Effector CD8-positive, alpha-beta T cell (primary cell): ENCODE measurements around the gene AGER.

Experiments
- DNase-seq: peaks from one replicate; lab custom pipeline; 2025; lab: John Stamatoyannopoulos, UW

The AGER gene

DNA sequence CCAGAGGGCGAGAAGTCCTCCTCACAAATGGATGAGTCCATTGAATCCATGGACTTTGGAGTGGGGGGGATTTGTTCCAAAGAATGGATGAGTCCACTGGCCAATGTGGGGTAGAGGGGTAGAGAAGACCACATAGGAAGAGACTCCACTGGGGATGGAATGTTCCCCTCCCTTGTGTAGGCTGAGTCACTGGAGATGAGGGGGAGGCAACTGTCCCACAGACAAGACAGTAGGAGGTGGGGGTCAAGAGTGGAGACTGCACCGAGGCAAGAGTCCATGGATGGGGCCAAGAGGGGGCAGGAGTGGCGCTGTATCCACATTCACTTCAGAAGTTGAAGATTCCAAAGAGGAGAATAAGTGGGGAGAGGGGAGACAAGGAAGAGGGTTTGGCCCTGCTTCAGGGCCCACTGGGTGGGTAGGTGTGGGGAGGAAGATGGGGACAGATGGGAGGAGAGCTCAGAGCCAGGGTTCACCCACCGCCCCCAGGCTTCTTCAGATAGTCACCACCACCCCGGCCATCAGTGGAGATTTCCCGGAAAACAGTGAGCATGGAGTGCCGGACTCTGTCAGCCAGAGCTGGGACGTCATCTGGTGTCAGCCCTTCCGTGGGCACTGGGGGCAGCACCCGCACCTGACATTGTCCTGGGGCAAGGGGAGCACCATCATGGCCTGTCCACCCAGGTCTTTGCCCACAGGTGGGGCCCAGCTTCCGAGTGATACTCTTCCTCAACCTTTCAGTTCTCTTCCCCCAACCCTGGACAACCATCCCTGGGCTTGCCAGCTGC, 15.1 kb downstream of the AGER start:
- no peak for DNase-seq

DNA sequence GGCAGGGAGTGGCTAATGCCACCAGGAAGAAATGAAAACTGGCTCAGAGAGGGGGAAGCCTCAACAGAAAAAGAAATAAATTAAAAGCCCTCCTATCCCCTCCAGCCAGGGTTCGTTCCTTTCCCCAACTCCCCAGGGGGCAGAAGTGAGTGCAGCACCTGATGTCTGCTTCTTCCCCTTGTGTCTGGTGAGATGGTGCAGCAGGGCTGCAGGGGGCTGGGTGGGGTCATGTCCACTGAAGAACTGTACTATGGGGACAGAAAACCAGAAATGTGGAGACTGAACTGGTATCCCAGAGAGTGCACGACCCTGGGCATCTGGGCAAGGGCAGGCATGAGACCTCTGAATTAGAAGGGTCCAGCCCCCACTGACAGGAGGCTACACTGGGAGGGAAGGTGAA, 15.7 kb downstream of the AGER start:
- no peak for DNase-seq

DNA sequence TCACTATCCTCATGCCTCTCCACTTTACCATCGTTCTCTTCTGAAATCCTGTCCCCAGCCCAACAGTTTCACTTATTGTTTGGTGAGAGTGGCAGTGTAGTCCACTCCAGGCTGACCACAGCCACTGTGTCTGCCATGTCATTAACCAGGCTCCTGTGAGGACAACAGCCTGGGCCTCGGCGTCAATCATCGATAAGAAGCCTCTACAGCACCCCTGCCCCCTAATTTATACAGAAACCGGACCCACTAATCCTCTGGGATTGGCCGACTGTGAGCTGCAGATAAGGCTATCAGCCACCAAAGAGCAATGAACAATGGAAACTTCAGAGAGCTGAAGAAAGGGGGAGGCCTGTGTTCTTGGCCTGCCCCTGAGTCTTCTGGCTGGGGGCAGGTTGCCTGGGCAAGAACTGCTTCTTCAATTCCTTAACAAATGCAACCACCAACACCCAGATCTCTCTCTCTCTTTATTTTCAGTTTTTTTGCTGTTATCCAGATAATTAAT, 16.2 kb downstream of the AGER start:
- no peak for DNase-seq

DNA sequence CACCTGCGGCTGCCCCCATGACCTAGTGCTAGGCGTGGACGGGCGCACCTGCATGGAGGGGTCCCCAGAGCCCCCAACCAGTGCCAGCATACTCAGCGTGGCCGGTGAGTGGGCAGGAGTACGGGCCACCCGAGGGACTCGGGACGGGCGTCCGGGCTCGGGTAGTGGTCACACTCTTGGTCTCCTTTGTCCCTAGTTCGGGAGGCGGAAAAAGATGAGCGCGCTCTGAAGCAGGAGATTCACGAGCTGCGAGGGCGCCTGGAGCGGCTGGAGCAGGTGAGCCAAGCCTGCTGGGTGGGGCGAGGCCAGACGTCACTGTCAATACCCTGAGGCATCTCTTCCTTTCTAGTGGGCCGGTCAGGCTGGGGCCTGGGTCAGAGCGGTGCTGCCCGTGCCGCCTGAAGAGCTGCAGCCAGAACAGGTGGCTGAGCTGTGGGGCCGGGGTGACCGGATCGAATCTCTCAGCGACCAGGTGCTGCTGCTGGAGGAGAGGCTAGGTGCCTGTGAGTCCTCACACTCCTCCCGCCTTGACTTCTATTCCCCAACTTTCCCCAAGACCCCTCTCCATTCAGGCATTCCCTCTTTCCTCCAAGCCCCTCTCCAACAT, 16.8 kb downstream of the AGER start:
- no peak for DNase-seq

GRCh38 chr6:32166411-32167061, 17.5 kb downstream of the AGER start:
- no peak for DNase-seq

GRCh38 chr6:32164295-32164694, 19.8 kb downstream of the AGER start, which contains the start of gene EGFL8:
Gene EGFL8, plus strand, starts transcription at chr6:32164595. Its CDS starts 1,571 bp downstream, at chr6:32166166.
- no peak for DNase-seq

GRCh38 chr6:32163559-32164258, 20.3 kb downstream of the AGER start:
- DNase-seq: no peak

- DNase-seq: no peak
Observed at GRCh38 chr6:32158052-32158451, 26.0 kb downstream of the AGER start.

DNA sequence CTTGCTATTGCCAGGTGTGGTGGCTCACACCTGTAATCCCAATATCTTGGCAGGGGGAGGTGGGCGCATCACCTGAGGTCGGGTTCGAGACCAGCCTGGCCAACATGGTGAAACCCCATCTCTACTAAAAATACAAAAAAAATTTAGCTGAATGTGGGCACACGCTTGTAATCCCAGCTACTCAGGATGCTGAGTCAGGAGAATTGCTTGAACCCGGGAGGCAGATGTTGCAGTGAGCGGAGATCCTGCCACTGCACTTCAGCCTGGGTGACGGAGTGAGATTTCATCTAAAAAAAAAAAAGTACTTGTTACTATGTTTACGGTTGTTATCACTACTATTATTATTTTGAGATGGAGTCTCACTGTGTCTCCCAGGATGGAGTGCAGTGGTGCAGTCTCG, 27.2 kb downstream of the AGER start:
- DNase-seq: no peak

DNA sequence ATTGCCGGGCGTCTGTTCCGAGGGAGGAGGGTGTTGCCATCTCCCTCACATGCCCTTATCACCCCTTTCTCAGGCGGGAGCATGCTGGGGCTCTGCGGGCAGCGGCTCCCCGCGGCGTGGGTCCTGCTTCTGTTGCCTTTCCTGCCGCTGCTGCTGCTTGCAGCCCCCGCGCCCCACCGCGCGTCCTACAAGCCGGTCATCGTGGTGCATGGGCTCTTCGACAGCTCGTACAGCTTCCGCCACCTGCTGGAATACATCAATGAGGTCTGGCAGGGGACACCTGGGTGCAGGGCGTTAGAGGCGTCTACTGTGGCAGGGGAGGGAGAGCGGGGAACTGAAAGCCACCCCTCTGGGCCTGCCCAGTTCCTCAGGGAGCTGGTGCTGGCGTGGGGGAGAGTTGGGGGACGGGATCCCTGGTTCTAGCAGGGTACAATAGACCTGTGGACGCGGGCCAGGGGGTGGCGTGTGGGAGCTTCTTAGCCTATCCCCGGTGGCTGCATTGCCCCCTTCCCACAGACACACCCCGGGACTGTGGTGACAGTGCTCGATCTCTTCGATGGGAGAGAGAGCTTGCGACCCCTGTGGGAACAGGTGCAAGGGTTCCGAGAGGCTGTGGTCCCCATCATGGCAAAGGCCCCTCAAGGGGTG, 29.4 kb downstream of the AGER start:
- peak; percentile 48 for DNase-seq

DNA sequence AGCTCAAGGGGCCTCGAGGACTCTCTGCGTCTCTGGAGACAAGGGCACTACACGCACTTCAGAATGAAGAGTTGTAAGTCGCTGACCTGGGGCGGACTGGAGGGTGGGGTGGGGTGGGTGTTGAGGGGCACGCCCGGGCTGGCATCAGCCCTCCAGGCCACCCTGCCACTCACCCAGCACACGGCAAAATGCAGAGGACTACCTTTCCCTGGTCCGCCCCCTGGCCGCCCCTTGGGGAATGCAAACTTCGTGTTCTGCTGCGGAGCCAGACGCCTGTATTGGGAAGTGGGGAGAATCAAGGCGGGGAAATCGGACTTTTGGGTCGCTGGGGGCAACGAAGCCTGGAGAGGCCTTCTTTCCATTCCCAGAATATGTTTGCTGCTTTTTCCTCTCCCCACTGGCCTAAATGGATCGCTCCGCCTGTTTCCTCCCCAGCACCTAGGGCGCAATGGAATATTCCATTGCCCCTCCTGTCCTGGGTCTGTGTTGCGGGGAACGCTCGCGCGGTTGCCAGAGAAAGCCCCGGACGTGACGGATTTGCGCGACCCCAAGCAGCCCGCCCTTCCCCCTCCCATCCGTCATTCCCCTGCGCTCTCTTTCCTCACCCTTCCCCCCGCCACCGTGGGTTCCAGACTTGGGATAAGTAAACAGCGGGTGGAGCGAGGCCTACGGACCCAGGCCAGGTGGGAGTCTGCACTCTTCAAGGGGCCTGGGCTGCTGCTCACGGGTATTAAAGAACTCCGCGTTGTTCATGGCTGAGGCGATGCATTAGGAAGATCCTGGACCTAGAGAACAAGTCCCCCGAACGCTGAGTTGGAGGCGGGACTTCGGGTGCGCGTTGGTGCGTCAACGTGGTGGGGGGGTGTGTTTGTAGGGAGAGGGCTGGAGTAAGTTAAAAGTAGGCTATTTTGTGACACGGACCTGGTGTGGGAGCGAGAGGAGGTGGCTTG, 30.2 kb downstream of the AGER start, which contains the start of gene PPT2:
Gene PPT2 (plus strand): TSS at position 578 of the 950 bp plus-strand sequence. CDS start 454 bp downstream, outside the sequence.
- DNase-seq: peak; percentile 74

- DNase-seq: no peak
Observed at GRCh38 chr6:32152769-32153563, 31.1 kb downstream of the AGER start.

- no peak for DNase-seq
Observed at GRCh38 chr6:32151863-32152768, 31.9 kb downstream of the AGER start, which contains the start of gene PRRT1. Gene PRRT1, minus strand, starts transcription at chr6:32151939. Its CDS starts 112 bp downstream, at chr6:32151827.

DNA sequence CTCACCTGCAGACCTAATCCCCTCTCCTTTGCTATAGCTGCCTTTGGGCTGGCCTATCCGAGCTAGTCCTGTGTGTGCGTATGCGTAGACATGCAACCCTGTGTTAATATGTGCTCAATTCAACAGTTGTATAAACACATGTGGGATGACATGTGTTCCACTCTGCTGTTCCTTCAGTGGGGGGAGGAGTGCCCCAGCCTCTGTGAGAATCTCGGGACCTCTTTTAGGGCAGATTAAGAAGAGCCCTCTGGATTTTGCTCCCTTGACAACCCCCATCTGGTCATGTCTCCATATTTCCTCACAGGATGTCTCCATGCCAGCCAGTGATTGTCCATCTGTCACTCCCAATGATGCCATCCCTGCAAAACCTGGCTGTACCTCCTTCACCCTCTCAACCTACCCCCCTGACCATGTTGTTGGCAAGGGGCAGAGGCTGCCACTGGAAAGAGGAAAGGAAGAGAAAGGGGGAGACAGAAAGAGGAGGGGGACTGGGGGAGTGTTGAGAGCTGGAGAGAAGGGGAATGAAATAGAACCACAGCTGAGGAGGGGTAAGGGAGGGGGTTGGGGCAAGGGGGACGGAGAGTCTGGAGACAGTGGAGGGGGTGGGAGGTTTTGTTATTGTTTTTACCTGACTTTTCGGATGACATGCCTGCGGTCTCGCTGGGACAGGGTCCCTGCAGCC, 32.7 kb downstream of the AGER start:
- no peak for DNase-seq

DNA sequence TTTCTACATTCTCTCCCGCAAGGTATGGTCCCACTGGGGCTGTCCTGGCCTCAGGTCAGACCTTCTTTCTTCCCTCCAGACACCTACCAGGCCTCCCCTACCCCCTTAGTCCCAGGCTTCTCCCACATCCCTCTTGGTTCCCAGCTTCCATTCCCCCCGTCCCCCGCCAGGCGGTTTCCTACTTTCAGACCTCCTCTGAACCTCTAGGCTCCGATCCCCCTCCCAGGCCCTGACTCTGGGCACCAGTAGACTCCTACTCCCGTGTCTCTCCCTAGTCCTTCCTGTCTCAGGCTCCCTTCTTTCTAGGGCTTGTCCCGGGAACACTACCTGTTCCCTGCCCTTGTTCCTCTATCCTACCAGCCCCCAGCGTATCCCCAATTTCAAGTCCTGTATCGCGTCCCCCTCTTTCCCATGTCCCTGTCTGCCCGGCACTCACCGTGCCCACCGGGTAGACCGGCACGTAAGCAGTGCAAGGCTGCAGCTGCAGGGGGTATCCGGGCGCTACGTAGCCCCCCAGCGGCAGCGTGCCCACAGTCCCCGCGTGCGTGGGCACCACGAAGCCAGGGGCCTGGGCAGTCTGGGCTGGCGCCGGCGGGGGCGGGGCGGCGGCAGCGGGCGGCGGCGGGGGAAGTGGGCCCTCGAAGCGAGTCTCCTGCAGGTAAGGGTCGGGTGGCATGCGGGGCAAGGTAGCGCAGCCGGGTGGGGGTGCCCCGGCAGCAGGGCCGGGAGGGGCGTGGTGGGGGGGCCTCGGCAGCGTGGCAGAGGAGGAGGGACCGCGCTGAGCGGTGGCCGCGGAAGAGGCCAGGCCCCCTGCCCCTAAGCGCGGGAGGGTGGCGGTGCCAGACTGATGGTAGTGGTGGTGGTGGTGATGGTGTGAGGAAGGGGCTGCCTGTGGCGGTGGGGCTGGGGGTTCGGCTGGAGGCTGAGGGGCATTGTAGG, 33.9 kb downstream of the AGER start:
- no peak for DNase-seq

DNA sequence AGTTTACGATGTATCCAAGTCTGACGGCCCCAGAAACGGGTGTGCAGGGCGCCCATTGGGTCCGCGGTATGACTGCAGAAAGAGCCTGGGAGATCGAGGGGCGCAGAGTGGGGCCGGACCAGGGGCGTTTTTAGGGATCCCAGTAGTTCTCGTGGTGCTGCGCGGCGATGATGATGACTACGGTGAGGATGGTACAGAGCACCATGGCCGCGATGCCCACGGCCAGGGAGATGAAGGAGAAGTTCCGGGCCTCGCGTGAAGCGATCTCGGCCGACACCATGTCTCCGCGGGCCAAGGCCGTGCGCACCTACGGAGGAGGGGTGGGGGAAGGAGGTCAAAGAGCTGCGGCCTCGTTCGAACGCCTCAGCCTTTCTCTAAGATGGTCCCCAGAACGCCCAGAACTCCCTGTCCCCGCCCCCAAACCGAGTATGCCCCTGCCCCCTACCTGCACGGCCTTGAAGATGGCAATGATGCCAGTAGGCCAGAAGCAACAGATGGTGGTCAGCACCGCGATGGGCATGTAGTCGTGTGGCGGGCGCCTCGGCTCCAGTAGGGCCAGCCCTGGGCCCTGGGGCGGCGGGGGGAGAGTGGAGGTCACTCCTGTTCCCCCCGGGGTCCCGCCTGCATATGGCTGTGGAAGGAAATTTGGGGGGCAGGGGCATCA, 34.8 kb downstream of the AGER start:
- DNase-seq: no peak
